CD4-positive, alpha-beta T cell (primary cell): ENCODE data around the gene PDGFRB. TPM values are rescaled to one million over a fixed set of nuclear protein-coding genes. Genes with fewer than 3 reads are reported as not detected.

Experiments
- ATAC-seq: fragments of 200-7000 bp; cut with Tn5 transposase; one replicate; pipeline ENCODE4 v1.10.0; 2022; ENCODE audit warnings: mild to moderate bottlenecking; ENCODE audit not compliant: poor library complexity
- CTCF ChIA-PET: fragments of 350-600 bp; sonication (Branson Sonifier 250); formaldehyde crosslinking; loops from one replicate; lab custom pipeline; 2021; ENCODE audit warnings: antibody characterized with exemption, inconsistent platforms; lab: Charles Lee
- POLR2A ChIA-PET: fragments of 350-600 bp; sonication (Branson Sonifier 250); formaldehyde crosslinking; loops from one replicate; lab custom pipeline; 2021; ENCODE audit warnings: antibody characterized with exemption, inconsistent platforms; lab: Charles Lee
- DNase-seq, 14 experiments: peaks; one replicate each; pipeline ENCODE4 v3.0.0-alpha.2; 2013 to 2020; ENCODE audit warnings: mixed read lengths in 2 of 14
- H3K27ac ChIP-seq, 2 donors: one replicate each; pipeline versions ENCODE4 v1.5.1 to v1.7.0; 2013; ENCODE audit warnings: low read length in 2 of 2, low read depth in 1 of 2, mild to moderate bottlenecking in 1 of 2
- H3K27me3 ChIP-seq, 2 experiments: 1 replicate in 1 of 2; 2 replicates in 1 of 2; pipeline versions ENCODE4 v1.6.1 to v1.7.0; 2013; ENCODE audit warnings: low read length in 2 of 2, control low read depth in 1 of 2, mild to moderate bottlenecking in 1 of 2, moderate library complexity in 1 of 2; ENCODE audit not compliant: insufficient read depth in 2 of 2, control insufficient read depth in 1 of 2
- H3K36me3 ChIP-seq: one replicate; pipeline ENCODE4 v1.6.1; 2013; ENCODE audit warnings: low read length, control low read depth; ENCODE audit not compliant: insufficient read depth
- H3K4me1 ChIP-seq: one replicate; pipeline ENCODE4 v1.6.1; 2013; ENCODE audit warnings: low read length, control low read depth; ENCODE audit not compliant: insufficient read depth
- H3K4me3 ChIP-seq: one replicate; pipeline ENCODE4 v1.5.1; 2013; ENCODE audit warnings: mild to moderate bottlenecking, low read length, moderate library complexity
- H3K9me3 ChIP-seq, 2 experiments: 1 replicate in 1 of 2; 2 replicates in 1 of 2; pipeline versions ENCODE4 v1.6.1 to v1.7.0; 2013; ENCODE audit warnings: low read length in 2 of 2, mild to moderate bottlenecking in 2 of 2, control low read depth in 1 of 2, moderate library complexity in 1 of 2; ENCODE audit not compliant: control insufficient read depth in 1 of 2, insufficient read depth in 1 of 2
- H3K27ac Mint-ChIP-seq: one replicate; pipeline ENCODE4 v1.8.0; 2020; ENCODE audit warnings: mixed read lengths
- H3K27me3 Mint-ChIP-seq: one replicate; pipeline ENCODE4 v1.8.0; 2021; ENCODE audit warnings: mixed read lengths
- H3K36me3 Mint-ChIP-seq: one replicate; pipeline ENCODE4 v1.8.0; 2021; ENCODE audit warnings: low read depth, mixed read lengths
- H3K4me1 Mint-ChIP-seq: one replicate; pipeline ENCODE4 v1.8.0; 2021; ENCODE audit warnings: low read depth, mixed read lengths
- H3K4me3 Mint-ChIP-seq: one replicate; pipeline ENCODE4 v1.8.0; 2020; ENCODE audit warnings: mild to moderate bottlenecking, mixed read lengths
- H3K9me3 Mint-ChIP-seq: one replicate; pipeline ENCODE4 v1.8.0; 2020; ENCODE audit warnings: mixed read lengths
- CTCF ChIP-seq: fragments of 200-600 bp; IDR thresholded peaks from one replicate; pipeline ENCODE4 v1.8.0; 2022; ENCODE audit warnings: antibody characterized with exemption, mild to moderate bottlenecking
- intact Hi-C, 2 experiments: fragments of 100-400 bp; cut with DNase I in 1 of 2; cut with micrococcal nuclease in 1 of 2; formaldehyde crosslinking; loops; one replicate each; pipeline versions ENCODE4 v1.15.1 to v1.9.0; 2023 to 2025; cut with DNase I, micrococcal nuclease
- total RNA-seq, 174 experiments: library from RNA in 2 of 174; stranded (reverse) in 2 of 174; gene quantifications; one replicate each; pipeline ENCODE4 v1.2.3 and lab custom pipeline; 2021 to 2026

Gene PDGFRB
- total RNA-seq, 2 experiments from 2014 or later = not detected

GRCh38 chr5:150202501-150202900, 46.9 kb upstream of the PDGFRB start:
- no peak for TF ChIP-seq CTCF
- no peaks in the 10 kb centered on the region for H3K36me3 Mint-ChIP-seq
- H3K9me3 Mint-ChIP-seq = no peaks in the 10 kb centered on the region
- Histone ChIP-seq H3K36me3 (no peaks in the 10 kb centered on the region), H3K27me3 (peaks cover 0 to 4% of the 10 kb centered on the region in 2 experiments), H3K4me3 (no peak overlapping the region), H3K4me1 (no peaks in the 10 kb centered on the region), H3K9me3 (peaks cover 0 to 4% of the 10 kb centered on the region in 2 experiments), H3K27ac (no peak overlapping the region)
- no peak overlapping the region for H3K4me3 Mint-ChIP-seq
- ChIA-PET POLR2A (no interaction called here), CTCF (no interaction called here)
- DNase-seq (no peak), ATAC-seq (no peak)
- intact Hi-C loops = no loop called here
- no peak overlapping the region for H3K27ac Mint-ChIP-seq
- peaks cover 3% of the 10 kb centered on the region for H3K27me3 Mint-ChIP-seq
- H3K4me1 Mint-ChIP-seq = no peaks in the 10 kb centered on the region

- Mint-ChIP-seq H3K4me1 (no peaks in the 10 kb centered on the region), H3K9me3 (no peaks in the 10 kb centered on the region), H3K36me3 (no peaks in the 10 kb centered on the region), H3K27me3 (peaks cover 12% of the 10 kb centered on the region), H3K4me3 (no peak overlapping the region), H3K27ac (no peak overlapping the region)
- Histone ChIP-seq H3K36me3 (no peaks in the 10 kb centered on the region), H3K4me3 (no peak overlapping the region), H3K27ac (no peak overlapping the region), H3K4me1 (no peaks in the 10 kb centered on the region), H3K9me3 (peaks cover 0 to 4% of the 10 kb centered on the region in 2 experiments), H3K27me3 (peaks cover 0 to 10% of the 10 kb centered on the region in 2 experiments)
- ChIA-PET CTCF (no interaction called here), POLR2A (no interaction called here)
- ATAC-seq (no peak), DNase-seq (no peak)
- intact Hi-C loops = no loop called here
- TF ChIP-seq CTCF = no peak
Observed at GRCh38 chr5:150197476-150197875, 41.8 kb upstream of the PDGFRB start.

- Mint-ChIP-seq H3K9me3 (no peaks in the 10 kb centered on the region), H3K27me3 (peaks cover 16% of the 10 kb centered on the region), H3K4me1 (no peaks in the 10 kb centered on the region), H3K36me3 (no peaks in the 10 kb centered on the region), H3K27ac (no peak overlapping the region), H3K4me3 (no peak overlapping the region)
- Histone ChIP-seq H3K4me1 (no peaks in the 10 kb centered on the region), H3K36me3 (no peaks in the 10 kb centered on the region), H3K4me3 (no peak overlapping the region), H3K27ac (no peak overlapping the region), H3K9me3 (peaks cover 0 to 4% of the 10 kb centered on the region in 2 experiments), H3K27me3 (peaks cover 0 to 13% of the 10 kb centered on the region in 2 experiments)
- POLR2A ChIA-PET = no interaction called here
- CTCF ChIA-PET = no interaction called here
- ATAC-seq (no peak), DNase-seq (no peak)
- TF ChIP-seq CTCF = no peak
- intact Hi-C loops = no loop called here
Observed at GRCh38 chr5:150196986-150197385, 41.3 kb upstream of the PDGFRB start.
